ENCODE results near the gene GPSM3. TPM values are rescaled to one million over a fixed set of nuclear protein-coding genes. Genes with fewer than 3 reads are reported as not detected.
"Not testable (repeated sequence)": the region's sequence is repeated elsewhere in the genome, so short reads cannot be mapped to it uniquely, and the experiment has no call there.

The GPSM3 gene
- polyA plus RNA-seq, 1 experiment, result 4.7 TPM

DNA sequence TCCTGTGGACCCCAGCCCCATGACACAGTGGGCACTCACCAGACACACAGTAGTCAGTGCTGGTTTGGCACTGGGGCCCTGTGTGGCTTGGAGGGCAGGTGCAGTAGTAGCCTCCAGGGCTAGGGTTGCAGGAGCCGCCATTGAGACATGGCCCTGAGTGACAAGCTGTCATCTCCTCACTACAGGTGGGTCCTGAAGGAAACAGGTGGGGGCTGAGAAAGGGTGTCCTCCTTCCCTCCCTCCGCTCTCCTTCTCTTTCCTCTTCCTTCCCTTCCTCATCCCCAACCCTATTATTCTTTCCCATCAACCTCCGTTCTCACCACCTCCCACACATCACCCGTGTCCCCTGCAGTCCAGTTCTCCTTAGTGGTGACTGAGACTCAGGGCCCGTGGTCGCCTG lies 21.2 kb upstream of the GPSM3 start:
- H3K9me3 ChIP-seq (ENCODE audit: control insufficient read depth, insufficient read depth, low read length), result no peaks in the 10 kb centered on the region
- no peak for DNase-seq (ENCODE audit: low read depth, low spot score)
- H3K27ac ChIP-seq (ENCODE audit: low read depth, low read length), result no peak overlapping the region
- no peak overlapping the region for H3K4me3 ChIP-seq (ENCODE audit: low read depth, low read length)
- POLR2A ChIA-PET, result no interaction called here
- H3K27me3 ChIP-seq (ENCODE audit: control insufficient read depth, insufficient read depth, low read length), result peaks cover 11% of the 10 kb centered on the region
- CTCF ChIA-PET, result no interaction called here
- TF ChIP-seq, protein P1, sequence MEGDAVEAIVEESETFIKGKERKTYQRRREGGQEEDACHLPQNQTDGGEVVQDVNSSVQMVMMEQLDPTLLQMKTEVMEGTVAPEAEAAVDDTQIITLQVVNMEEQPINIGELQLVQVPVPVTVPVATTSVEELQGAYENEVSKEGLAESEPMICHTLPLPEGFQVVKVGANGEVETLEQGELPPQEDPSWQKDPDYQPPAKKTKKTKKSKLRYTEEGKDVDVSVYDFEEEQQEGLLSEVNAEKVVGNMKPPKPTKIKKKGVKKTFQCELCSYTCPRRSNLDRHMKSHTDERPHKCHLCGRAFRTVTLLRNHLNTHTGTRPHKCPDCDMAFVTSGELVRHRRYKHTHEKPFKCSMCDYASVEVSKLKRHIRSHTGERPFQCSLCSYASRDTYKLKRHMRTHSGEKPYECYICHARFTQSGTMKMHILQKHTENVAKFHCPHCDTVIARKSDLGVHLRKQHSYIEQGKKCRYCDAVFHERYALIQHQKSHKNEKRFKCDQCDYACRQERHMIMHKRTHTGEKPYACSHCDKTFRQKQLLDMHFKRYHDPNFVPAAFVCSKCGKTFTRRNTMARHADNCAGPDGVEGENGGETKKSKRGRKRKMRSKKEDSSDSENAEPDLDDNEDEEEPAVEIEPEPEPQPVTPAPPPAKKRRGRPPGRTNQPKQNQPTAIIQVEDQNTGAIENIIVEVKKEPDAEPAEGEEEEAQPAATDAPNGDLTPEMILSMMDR (IDR thresholded peaks at IDR 0.05; ENCODE audit: low read depth, low read length), result no peak

DNA sequence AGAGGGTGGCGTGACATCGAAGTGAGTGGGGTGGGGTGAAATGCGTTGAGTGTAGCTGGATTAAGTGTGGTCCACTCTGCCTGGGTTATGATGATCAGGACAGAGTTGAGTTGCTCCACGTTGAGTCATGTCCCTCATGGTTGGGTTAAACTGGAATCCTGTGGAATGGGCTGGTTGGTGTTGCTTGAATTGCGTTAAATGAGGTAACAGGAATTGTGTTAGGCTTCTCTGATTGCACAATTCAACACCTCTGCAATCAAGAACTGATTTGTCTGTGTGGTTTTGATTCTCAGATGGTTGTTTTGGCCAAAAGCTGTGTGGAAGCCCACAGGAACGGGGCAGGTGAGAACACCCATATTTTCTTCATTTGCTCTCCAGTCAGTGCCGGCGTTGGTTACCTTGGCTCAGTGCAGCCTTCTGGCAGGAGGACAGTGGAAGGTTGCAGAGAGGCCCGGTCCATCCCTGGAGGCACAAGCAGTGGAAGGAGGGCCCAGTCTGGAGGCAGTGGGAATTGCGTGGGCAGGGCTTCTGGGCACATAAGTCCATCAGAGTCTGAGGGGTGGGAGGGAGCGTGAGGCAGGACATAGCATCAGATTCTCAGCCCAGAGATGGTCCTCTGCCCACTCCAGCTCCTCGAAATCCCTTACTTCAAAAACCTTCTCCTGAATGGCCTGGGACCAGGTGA lies 19.8 kb upstream of the GPSM3 start:
- POLR2A ChIA-PET, result no interaction called here
- Histone ChIP-seq H3K27ac (ENCODE audit: low read depth, low read length) (no peak overlapping the region), H3K9me3 (ENCODE audit: control insufficient read depth, insufficient read depth, low read length) (no peaks in the 10 kb centered on the region), H3K27me3 (ENCODE audit: control insufficient read depth, insufficient read depth, low read length) (peaks cover 3% of the 10 kb centered on the region), H3K4me3 (ENCODE audit: low read depth, low read length) (no peak overlapping the region)
- DNase-seq (ENCODE audit: low read depth, low spot score), result no peak
- CTCF ChIA-PET, result no interaction called here
- TF ChIP-seq, protein P1 (IDR thresholded peaks at IDR 0.05; ENCODE audit: low read depth, low read length), result no peak

DNA sequence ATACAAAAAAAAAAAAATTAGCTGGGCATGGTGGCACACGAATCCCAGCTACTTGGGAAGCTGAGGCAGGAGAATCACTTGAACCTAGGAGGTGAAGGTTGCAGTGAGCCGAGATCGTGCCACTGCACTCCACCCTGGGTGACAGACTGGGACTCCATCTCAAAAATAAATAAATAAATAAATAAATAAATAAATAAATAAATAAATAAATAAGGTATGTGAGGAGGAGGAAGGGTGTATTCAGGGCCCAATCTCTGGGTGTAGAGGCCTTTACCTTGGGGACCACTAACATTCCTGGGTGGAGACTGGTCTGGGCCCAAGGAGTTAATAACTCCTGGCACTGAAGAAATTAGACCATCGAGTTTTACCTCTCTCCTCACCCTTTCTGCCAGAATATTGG lies 19.0 kb upstream of the GPSM3 start:
- DNase-seq (ENCODE audit: low read depth, low spot score); CTCF ChIA-PET; H3K9me3 ChIP-seq (ENCODE audit: control insufficient read depth, insufficient read depth, low read length); H3K27ac ChIP-seq (ENCODE audit: low read depth, low read length); H3K4me3 ChIP-seq (ENCODE audit: low read depth, low read length); H3K27me3 ChIP-seq (ENCODE audit: control insufficient read depth, insufficient read depth, low read length); POLR2A ChIA-PET: not testable (repeated sequence)

DNA sequence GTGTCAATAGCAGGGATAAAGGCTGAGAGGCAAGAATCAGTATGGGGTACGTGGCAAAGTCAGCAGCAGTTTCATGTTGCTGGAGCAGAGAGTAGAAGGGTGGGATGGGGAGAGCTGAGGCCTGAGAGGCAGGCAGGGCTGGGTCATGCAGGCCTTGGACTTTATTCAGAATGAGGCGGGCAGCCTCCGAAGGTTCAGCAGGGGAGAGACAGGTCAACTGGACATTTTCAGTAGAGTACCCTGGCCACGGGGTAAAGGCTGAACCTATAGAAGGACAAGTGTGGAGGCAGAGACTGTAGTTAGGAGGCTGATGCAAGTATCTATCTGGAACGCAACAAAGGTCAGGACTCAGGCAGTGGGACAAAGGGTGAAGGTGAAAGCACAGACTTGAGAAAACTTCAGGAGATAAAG lies 17.8 kb upstream of the GPSM3 start:
- DNase-seq (ENCODE audit: low read depth, low spot score), result no peak
- Histone ChIP-seq H3K4me3 (ENCODE audit: low read depth, low read length) (no peak overlapping the region), H3K27ac (ENCODE audit: low read depth, low read length) (no peak overlapping the region), H3K27me3 (ENCODE audit: control insufficient read depth, insufficient read depth, low read length) (peaks cover 4% of the 10 kb centered on the region), H3K9me3 (ENCODE audit: control insufficient read depth, insufficient read depth, low read length) (no peaks in the 10 kb centered on the region)
- ChIA-PET POLR2A (no interaction called here), CTCF (no interaction called here)
- TF ChIP-seq, protein P1 (IDR thresholded peaks at IDR 0.05; ENCODE audit: low read depth, low read length), result no peak

DNA sequence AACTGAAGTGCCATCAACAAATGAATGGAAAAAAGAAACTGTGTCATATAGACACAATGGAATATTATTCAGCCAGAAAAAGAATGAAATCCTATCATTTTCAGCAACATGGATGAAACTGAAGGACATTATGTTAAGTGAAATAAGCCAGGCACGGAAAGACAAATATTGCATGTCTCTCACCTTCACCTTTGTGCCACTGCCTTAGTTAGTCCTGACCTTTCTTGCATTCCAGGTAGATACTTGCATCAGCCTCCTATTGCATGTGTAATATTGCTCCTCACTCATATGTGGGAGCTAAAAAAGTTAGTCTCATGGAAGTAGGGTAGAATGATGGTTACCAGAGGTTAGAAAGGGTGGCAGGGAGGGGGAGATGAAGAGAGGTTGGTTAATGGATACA lies 16.6 kb upstream of the GPSM3 start:
- H3K27me3 ChIP-seq (ENCODE audit: control insufficient read depth, insufficient read depth, low read length), result peaks cover 8% of the 10 kb centered on the region
- H3K4me3 ChIP-seq (ENCODE audit: low read depth, low read length), result no peak overlapping the region
- ChIA-PET POLR2A (no interaction called here), CTCF (no interaction called here)
- DNase-seq (ENCODE audit: low read depth, low spot score), result no peak
- no peaks in the 10 kb centered on the region for H3K9me3 ChIP-seq (ENCODE audit: control insufficient read depth, insufficient read depth, low read length)
- H3K27ac ChIP-seq (ENCODE audit: low read depth, low read length), result no peak overlapping the region
- TF ChIP-seq, protein P1 (IDR thresholded peaks at IDR 0.05; ENCODE audit: low read depth, low read length), result no peak

All from AG04450 (cell line).